GM23338 (cell line): ENCODE measurements around the gene EPHB3. TPM values are rescaled to one million over a fixed set of nuclear protein-coding genes. Genes with fewer than 3 reads are reported as not detected.

Experiments
- ATAC-seq: fragments of 200-7000 bp; cut with Tn5 transposase; 3 replicates; pipeline ENCODE4 v1.9.1; 2020
- DNase-seq: peaks from one replicate; pipeline ENCODE4 v3.0.0-alpha.2; 2015; ENCODE audit warnings: low spot score
- H2AFZ ChIP-seq: fragments of 200-600 bp; sonication (generic); 2 replicates; pipeline ENCODE4 v1.8.0; 2016; ENCODE audit warnings: antibody characterized with exemption, mild to moderate bottlenecking, moderate library complexity
- H3F3A ChIP-seq: fragments of 200-600 bp; sonication (generic); replicated peaks from 2 replicates; pipeline ENCODE4 v1.8.0; 2017; ENCODE audit warnings: antibody characterized with exemption, mixed run types, low read depth
- H3K27ac ChIP-seq: fragments of 200-600 bp; sonication (generic); 2 replicates; pipeline ENCODE4 v1.6.1; 2016; ENCODE audit warnings: low read depth
- H3K27me3 ChIP-seq: fragments of 200-600 bp; sonication (generic); 2 replicates; pipeline ENCODE4 v1.8.0; 2016; ENCODE audit warnings: mild to moderate bottlenecking, mixed run types, moderate library complexity; ENCODE audit not compliant: insufficient read depth
- H3K36me3 ChIP-seq: fragments of 200-600 bp; sonication (generic); 2 replicates; pipeline ENCODE4 v1.8.0; 2016; ENCODE audit warnings: mild to moderate bottlenecking; ENCODE audit not compliant: insufficient read depth
- H3K4me1 ChIP-seq: fragments of 200-600 bp; sonication (generic); 2 replicates; pipeline ENCODE4 v1.8.0; 2016; ENCODE audit warnings: mild to moderate bottlenecking, moderate library complexity; ENCODE audit not compliant: insufficient read depth
- H3K4me2 ChIP-seq: fragments of 200-600 bp; sonication (generic); 2 replicates; pipeline ENCODE4 v1.7.1; 2017; ENCODE audit warnings: mixed run types
- H3K4me3 ChIP-seq: fragments of 200-600 bp; sonication (generic); 2 replicates; pipeline ENCODE4 v1.6.1; 2016; ENCODE audit warnings: mixed run types
- H3K79me2 ChIP-seq: fragments of 200-600 bp; sonication (generic); replicated peaks from 2 replicates; pipeline ENCODE4 v1.8.0; 2017; ENCODE audit warnings: mild to moderate bottlenecking; ENCODE audit not compliant: insufficient read depth
- H3K9me2 ChIP-seq: fragments of 200-600 bp; sonication (generic); 2 replicates; pipeline ENCODE4 v1.8.0; 2017; ENCODE audit not compliant: insufficient read depth
- H4K20me1 ChIP-seq: fragments of 200-600 bp; sonication (generic); replicated peaks from 2 replicates; pipeline ENCODE4 v1.8.0; 2017; ENCODE audit warnings: mild to moderate bottlenecking; ENCODE audit not compliant: insufficient read depth
- H3K27ac Mint-ChIP-seq: 2 replicates; pipeline ENCODE4 v1.8.0; 2020; ENCODE audit warnings: inconsistent platforms, mild to moderate bottlenecking, moderate library complexity, mixed read lengths
- H3K27me3 Mint-ChIP-seq: 3 replicates; pipeline ENCODE4 v1.8.0; 2022; ENCODE audit warnings: low read depth, mild to moderate bottlenecking, moderate library complexity, mixed read lengths, inconsistent platforms; ENCODE audit not compliant: insufficient read depth, poor library complexity
- H3K36me3 Mint-ChIP-seq: 3 replicates; pipeline ENCODE4 v1.8.0; 2021; ENCODE audit warnings: low read depth, mild to moderate bottlenecking, inconsistent platforms, moderate library complexity, mixed read lengths
- H3K4me1 Mint-ChIP-seq: 3 replicates; pipeline ENCODE4 v1.8.0; 2020; ENCODE audit warnings: mild to moderate bottlenecking, inconsistent platforms, mixed read lengths
- H3K4me3 Mint-ChIP-seq: 3 replicates; pipeline ENCODE4 v1.8.0; 2021; ENCODE audit warnings: moderate library complexity, mild to moderate bottlenecking, inconsistent platforms, mixed read lengths
- H3K9me3 Mint-ChIP-seq: 3 replicates; pipeline ENCODE4 v1.8.0; 2020; ENCODE audit warnings: moderate library complexity, mild to moderate bottlenecking, inconsistent platforms, mixed read lengths
- CREB1 ChIP-seq: fragments of 250-450 bp; sonication (Bioruptor Pico); IDR thresholded peaks from 2 replicates; pipeline ENCODE4 v1.5.0; 2020; ENCODE audit warnings: low read depth, mild to moderate bottlenecking, moderate library complexity
- EZH2 ChIP-seq: fragments of 200-600 bp; sonication (generic); IDR thresholded peaks from one replicate; pipeline ENCODE4 v1.8.0; 2017; ENCODE audit warnings: antibody characterized with exemption, mild to moderate bottlenecking, low read depth; ENCODE audit not compliant: unreplicated experiment
- EZH2phosphoT487 ChIP-seq: fragments of 200-600 bp; sonication (generic); IDR thresholded peaks from one replicate; pipeline ENCODE4 v1.8.1; 2018; ENCODE audit warnings: antibody characterized with exemption; ENCODE audit not compliant: unreplicated experiment
- JUNB ChIP-seq: IDR thresholded peaks from one replicate; pipeline ENCODE4 v1.6.1; 2016; ENCODE audit warnings: antibody characterized with exemption; ENCODE audit not compliant: unreplicated experiment
- POLR2AphosphoS5 ChIP-seq: IDR thresholded peaks from 2 replicates; pipeline ENCODE4 v1.6.1; 2016; ENCODE audit warnings: antibody characterized with exemption, low read depth
- STAT1 ChIP-seq: IDR thresholded peaks from one replicate; pipeline ENCODE4 v1.6.1; 2016; ENCODE audit warnings: antibody characterized with exemption; ENCODE audit not compliant: unreplicated experiment
- ZNF114 ChIP-seq: fragments of 250-450 bp; sonication (Bioruptor Pico); IDR thresholded peaks from 2 replicates; pipeline ENCODE4 v1.5.0; 2020; ENCODE audit warnings: mild to moderate bottlenecking, moderate library complexity
- ZNF331 ChIP-seq: fragments of 250-450 bp; sonication (Bioruptor Pico); IDR thresholded peaks from 2 replicates; pipeline ENCODE4 v1.5.0; 2020; ENCODE audit warnings: low read depth, mild to moderate bottlenecking, moderate library complexity
- polyA plus RNA-seq: library from polyadenylated mRNA; unstranded; fragments of >200 nt; fragmentation: Nextera tagmentation; extraction: Ambion mirVana; gene quantifications from 2 replicates; pipeline ENCODE4 v1.2.1, GENCODE V29; 2016
- total RNA-seq: library from RNA; depleted of rRNA; stranded (reverse); fragments of >200 nt; shearing (Covaris generic); gene quantifications from 2 replicates; pipeline ENCODE4 v1.2.3, GENCODE V29; 2014
- TF ChIP-seq, protein P1 (sequence below): IDR thresholded peaks from 2 replicates; pipeline ENCODE4 v1.6.1; 2016; ENCODE audit warnings: antibody characterized with exemption
- TF ChIP-seq, protein P2 (sequence below): IDR thresholded peaks from one replicate; pipeline ENCODE4 v1.6.1; 2018; ENCODE audit warnings: antibody characterized with exemption; ENCODE audit not compliant: unreplicated experiment
- TF ChIP-seq, protein P3 (sequence below), 2 experiments: fragments of 200-600 bp in 1 of 2; sonication (generic) in 1 of 2; conservative IDR thresholded peaks; 2 replicates each; pipeline versions ENCODE4 v1.5.1 to v1.6.1; 2016 to 2017; ENCODE audit warnings: antibody characterized with exemption in 2 of 2, low read depth in 2 of 2, mild to moderate bottlenecking in 2 of 2, moderate library complexity in 1 of 2

The EPHB3 gene
- total and polyA plus RNA-seq, 2 experiments from 2014 or later: 0.57 to 2.0 TPM

DNA sequence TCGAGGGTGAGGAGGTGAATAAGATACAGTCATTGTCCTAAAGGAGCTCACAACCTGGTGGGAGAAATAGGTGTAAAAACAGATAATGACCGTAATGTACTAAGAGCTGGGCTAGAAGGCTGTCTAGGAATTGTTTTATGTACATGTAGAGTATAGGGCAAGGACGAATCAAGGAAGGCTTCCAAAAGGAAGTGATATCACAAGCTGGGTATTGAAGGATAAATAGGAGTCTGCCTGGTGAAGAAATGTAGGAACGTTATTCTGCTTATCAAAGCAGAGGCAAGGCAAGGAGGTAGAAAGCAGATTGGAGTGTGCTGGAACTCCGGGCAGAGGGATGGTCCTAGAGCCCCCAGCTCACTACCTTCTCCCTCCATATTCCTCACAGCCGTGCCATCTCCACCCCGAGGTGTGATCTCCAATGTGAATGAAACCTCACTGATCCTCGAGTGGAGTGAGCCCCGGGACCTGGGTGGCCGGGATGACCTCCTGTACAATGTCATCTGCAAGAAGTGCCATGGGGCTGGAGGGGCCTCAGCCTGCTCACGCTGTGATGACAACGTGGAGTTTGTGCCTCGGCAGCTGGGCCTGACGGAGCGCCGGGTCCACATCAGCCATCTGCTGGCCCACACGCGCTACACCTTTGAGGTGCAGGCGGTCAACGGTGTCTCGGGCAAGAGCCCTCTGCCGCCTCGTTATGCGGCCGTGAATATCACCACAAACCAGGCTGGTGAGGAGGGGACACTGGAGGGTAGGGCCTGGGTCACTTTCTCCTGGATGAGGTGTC lies 15.1 kb downstream of the EPHB3 start:
- Histone ChIP-seq H3F3A (no peaks in the 10 kb centered on the region), H3K36me3 (no peaks in the 10 kb centered on the region), H2AFZ (no peak overlapping the region), H3K4me2 (no peak overlapping the region), H3K9me2 (no peaks in the 10 kb centered on the region), H3K27me3 (peaks cover 46% of the 10 kb centered on the region), H3K27ac (no peak overlapping the region), H3K79me2 (no peaks in the 10 kb centered on the region), H3K4me1 (peaks cover 28% of the 10 kb centered on the region), H4K20me1 (no peaks in the 10 kb centered on the region), H3K4me3 (no peak overlapping the region)
- H3K27ac Mint-ChIP-seq: no peak overlapping the region
- H3K36me3 Mint-ChIP-seq: no peaks in the 10 kb centered on the region; the same call in 1 of the 3 replicates
- no peak for TF ChIP-seq ZNF331 (CRISPR knock-in tag)
- no peak for TF ChIP-seq EZH2
- TF ChIP-seq, protein P1, sequence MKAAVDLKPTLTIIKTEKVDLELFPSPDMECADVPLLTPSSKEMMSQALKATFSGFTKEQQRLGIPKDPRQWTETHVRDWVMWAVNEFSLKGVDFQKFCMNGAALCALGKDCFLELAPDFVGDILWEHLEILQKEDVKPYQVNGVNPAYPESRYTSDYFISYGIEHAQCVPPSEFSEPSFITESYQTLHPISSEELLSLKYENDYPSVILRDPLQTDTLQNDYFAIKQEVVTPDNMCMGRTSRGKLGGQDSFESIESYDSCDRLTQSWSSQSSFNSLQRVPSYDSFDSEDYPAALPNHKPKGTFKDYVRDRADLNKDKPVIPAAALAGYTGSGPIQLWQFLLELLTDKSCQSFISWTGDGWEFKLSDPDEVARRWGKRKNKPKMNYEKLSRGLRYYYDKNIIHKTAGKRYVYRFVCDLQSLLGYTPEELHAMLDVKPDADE: no peak
- TF ChIP-seq CREB1 (CRISPR knock-in tag): no peak
- no peak for TF ChIP-seq ZNF114 (CRISPR knock-in tag)
- TF ChIP-seq POLR2AphosphoS5: no peak
- TF ChIP-seq EZH2phosphoT487: no peak
- no peak for TF ChIP-seq JUNB
- TF ChIP-seq, protein P2, sequence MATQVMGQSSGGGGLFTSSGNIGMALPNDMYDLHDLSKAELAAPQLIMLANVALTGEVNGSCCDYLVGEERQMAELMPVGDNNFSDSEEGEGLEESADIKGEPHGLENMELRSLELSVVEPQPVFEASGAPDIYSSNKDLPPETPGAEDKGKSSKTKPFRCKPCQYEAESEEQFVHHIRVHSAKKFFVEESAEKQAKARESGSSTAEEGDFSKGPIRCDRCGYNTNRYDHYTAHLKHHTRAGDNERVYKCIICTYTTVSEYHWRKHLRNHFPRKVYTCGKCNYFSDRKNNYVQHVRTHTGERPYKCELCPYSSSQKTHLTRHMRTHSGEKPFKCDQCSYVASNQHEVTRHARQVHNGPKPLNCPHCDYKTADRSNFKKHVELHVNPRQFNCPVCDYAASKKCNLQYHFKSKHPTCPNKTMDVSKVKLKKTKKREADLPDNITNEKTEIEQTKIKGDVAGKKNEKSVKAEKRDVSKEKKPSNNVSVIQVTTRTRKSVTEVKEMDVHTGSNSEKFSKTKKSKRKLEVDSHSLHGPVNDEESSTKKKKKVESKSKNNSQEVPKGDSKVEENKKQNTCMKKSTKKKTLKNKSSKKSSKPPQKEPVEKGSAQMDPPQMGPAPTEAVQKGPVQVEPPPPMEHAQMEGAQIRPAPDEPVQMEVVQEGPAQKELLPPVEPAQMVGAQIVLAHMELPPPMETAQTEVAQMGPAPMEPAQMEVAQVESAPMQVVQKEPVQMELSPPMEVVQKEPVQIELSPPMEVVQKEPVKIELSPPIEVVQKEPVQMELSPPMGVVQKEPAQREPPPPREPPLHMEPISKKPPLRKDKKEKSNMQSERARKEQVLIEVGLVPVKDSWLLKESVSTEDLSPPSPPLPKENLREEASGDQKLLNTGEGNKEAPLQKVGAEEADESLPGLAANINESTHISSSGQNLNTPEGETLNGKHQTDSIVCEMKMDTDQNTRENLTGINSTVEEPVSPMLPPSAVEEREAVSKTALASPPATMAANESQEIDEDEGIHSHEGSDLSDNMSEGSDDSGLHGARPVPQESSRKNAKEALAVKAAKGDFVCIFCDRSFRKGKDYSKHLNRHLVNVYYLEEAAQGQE: no peak
- TF ChIP-seq, protein P3, sequence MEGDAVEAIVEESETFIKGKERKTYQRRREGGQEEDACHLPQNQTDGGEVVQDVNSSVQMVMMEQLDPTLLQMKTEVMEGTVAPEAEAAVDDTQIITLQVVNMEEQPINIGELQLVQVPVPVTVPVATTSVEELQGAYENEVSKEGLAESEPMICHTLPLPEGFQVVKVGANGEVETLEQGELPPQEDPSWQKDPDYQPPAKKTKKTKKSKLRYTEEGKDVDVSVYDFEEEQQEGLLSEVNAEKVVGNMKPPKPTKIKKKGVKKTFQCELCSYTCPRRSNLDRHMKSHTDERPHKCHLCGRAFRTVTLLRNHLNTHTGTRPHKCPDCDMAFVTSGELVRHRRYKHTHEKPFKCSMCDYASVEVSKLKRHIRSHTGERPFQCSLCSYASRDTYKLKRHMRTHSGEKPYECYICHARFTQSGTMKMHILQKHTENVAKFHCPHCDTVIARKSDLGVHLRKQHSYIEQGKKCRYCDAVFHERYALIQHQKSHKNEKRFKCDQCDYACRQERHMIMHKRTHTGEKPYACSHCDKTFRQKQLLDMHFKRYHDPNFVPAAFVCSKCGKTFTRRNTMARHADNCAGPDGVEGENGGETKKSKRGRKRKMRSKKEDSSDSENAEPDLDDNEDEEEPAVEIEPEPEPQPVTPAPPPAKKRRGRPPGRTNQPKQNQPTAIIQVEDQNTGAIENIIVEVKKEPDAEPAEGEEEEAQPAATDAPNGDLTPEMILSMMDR (conservative IDR thresholded peaks at IDR 0.05; ENCODE audit: low read depth in 2 of 2): no peak
- no peak for TF ChIP-seq STAT1
- H3K9me3 Mint-ChIP-seq: no peaks in the 10 kb centered on the region
- H3K4me3 Mint-ChIP-seq: no peak overlapping the region
- H3K27me3 Mint-ChIP-seq: peaks cover 24% of the 10 kb centered on the region
- ATAC-seq (no peak), DNase-seq (no peak)
- H3K4me1 Mint-ChIP-seq: peaks cover 56% of the 10 kb centered on the region
